Astrocyte (in vitro differentiated cells and primary cell): ENCODE results near the gene HTR4.

Experiments used
- CTCF ChIP-seq: IDR thresholded peaks from 2 replicates; pipeline ENCODE4 v1.5.1; 2011; ENCODE audit warnings: low read depth, mild to moderate bottlenecking, inconsistent platforms, low read length, moderate library complexity; ENCODE audit not compliant: insufficient read depth
- EZH2 ChIP-seq: IDR thresholded peaks from 2 replicates; pipeline ENCODE4 v1.6.1; 2012; ENCODE audit warnings: mild to moderate bottlenecking, low read length, inconsistent platforms; ENCODE audit not compliant: insufficient read depth

- TF ChIP-seq CTCF (no peak), EZH2 (no peak)
Measured at GRCh38 chr5:148595697-148596096, 58.6 kb downstream of the HTR4 start.
